ENCODE data around the gene FRG2C.
"Not testable (repeated sequence)": the region's sequence is repeated elsewhere in the genome, so short reads cannot be mapped to it uniquely, and the experiment has no call there.

Gene FRG2C

DNA sequence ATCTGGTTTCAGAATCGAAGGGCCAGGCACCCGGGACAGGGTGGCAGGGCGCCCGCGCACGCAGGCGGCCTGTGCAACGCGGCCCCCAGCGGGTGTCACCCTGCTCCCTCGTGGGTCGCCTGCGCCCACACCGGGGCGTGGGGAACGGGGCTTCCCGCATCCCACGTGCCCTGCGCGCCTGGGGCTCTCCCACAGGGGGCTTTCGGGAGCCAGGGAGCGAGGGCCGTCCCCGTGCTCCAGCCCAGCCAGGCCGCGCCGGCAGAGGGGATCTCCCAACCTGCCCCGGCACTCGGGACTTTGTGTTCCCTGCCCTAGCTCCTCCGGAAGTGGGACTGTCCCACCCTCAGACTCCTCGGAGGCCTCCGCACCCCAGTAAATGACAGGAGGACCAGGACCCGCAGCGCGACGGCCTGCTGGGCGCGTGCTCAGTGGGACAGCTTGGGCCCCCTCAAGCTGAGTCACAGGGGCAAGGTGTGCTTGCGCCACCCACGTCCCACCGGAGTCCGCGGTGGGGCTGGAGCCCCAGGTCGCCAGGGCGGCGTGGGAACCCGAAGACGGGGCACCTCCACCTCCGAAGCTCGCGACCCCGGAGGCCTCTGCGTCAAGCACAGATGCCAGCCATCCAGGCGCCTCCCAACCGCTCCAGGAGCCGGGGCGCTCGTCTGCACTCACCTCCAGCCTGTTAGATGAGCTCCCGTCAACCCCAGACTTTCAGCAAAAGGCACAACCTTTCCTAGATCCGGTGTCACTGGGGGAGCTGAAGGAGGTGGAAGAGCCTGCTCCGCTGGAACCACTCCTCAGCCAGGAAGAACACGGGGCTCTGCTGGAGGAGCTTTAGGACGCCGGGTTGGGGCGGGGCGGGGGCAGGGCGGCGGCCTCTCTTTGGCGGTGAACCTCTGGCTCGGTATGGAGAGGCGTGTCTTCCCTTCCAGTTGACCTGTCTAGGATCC lies 5.5 kb downstream of the FRG2C start:
- not testable (repeated sequence) for DNase-seq

- DNase-seq, result not testable (repeated sequence)
Observed at GRCh38 chr3:75670298-75671286, 6.5 kb downstream of the FRG2C start.

GRCh38 chr3:75671287-75672139 lies 7.4 kb downstream of the FRG2C start:
- not testable (repeated sequence) for DNase-seq

- not testable (repeated sequence) for DNase-seq
Observed at GRCh38 chr3:75672140-75672775, 8.1 kb downstream of the FRG2C start.

- not testable (repeated sequence) for DNase-seq
Observed at GRCh38 chr3:75683965-75684364, 19.8 kb downstream of the FRG2C start.

- DNase-seq, result no peak
Observed at GRCh38 chr3:75687323-75687722, 23.2 kb downstream of the FRG2C start.

DNA sequence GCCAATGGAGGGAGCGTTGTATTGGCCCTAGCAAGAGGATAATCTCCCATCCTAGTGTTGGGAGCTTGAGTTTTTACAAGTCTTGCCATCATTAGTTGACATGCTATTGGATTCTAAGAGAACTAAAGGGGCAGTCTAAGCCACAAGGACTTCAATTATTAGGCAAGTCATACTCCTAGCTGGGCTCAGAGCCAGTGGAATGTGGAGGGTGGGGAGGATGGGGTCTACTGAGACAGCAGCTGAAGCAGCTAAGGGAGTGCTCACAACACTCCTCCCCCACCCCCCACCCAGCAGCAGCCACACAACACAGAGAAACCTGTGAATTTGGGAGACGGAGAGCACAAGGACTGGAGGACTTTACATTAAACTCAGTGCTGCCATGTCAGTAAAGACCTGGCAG lies 27.9 kb downstream of the FRG2C start:
- DNase-seq, result no peak

Data from activated CD8-positive, alpha-beta memory T cell treated with anti-CD3 and anti-CD28 coated beads, Interleukin-2, amount 50 U/mL, for 4 hours (primary cell).